VCaP (cell line): ENCODE data around the gene RABGGTA.

Experiments used
- H3K27ac ChIP-seq: fragments of 450-650 bp; 2 replicates; pipeline ENCODE4 v1.5.1; 2017
- TF ChIP-seq, protein P1 (sequence below): fragments of 450-650 bp; conservative IDR thresholded peaks from 2 replicates; pipeline ENCODE4 v1.5.1; 2017; ENCODE audit warnings: mild to moderate bottlenecking, moderate library complexity

The RABGGTA gene

DNA sequence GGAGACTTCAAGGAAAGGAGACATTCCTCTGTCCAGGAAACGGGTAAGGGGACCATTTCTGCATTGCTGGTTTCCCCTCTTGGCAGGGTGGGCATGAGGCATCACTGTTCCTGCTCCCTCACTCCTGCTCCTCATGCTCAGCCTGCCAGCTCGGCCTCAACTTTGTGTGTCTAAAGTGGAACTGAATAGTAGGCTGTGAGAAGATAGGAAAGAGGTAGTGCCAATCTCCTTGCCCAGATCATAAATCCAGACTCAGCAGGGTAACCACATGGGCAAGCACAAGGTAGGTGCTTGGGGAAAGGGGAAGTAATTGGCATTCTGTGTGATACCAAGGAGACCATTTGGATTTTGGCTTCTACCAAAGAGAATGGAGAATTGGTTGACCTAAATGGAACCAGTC, 42.5 kb upstream of the RABGGTA start:
- H3K27ac ChIP-seq: no peak overlapping the region
- TF ChIP-seq, protein P1, sequence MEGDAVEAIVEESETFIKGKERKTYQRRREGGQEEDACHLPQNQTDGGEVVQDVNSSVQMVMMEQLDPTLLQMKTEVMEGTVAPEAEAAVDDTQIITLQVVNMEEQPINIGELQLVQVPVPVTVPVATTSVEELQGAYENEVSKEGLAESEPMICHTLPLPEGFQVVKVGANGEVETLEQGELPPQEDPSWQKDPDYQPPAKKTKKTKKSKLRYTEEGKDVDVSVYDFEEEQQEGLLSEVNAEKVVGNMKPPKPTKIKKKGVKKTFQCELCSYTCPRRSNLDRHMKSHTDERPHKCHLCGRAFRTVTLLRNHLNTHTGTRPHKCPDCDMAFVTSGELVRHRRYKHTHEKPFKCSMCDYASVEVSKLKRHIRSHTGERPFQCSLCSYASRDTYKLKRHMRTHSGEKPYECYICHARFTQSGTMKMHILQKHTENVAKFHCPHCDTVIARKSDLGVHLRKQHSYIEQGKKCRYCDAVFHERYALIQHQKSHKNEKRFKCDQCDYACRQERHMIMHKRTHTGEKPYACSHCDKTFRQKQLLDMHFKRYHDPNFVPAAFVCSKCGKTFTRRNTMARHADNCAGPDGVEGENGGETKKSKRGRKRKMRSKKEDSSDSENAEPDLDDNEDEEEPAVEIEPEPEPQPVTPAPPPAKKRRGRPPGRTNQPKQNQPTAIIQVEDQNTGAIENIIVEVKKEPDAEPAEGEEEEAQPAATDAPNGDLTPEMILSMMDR: no peak

DNA sequence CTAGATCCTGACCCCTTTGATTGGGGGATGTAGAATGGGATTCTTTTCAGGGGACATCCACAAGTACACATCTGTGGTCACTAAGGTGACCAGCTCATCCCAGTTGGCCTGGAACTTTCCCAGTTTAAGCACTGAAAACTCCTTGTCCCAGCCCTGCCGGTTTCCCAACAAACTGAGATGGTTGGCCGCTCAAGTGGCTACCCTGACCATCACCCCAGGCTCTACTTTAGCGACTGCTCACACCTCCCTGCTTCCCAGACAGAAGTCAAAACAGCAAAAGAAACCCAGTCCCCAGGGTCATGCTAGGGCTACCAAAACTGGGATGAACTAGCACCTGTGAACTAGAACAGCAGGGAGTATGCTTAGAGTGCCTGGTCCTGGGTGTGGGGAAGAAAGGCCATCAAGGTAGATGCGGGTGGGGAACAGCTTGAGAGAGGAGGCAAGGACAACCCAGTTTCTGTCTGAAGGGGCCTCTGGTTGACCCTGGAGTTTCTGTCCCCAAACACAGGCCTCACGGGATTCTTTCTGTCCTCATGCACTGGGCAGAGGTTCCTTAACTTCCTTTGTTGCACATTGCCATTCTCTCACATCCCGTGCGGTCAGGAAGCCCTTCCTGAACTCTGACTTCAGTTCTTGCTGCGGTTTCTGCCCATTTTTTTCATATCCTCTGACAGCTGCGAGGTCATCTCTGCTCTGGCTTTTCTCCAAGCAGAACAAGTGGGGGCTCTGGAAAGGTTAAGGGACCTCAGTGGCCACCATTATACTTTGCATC, 41.5 kb upstream of the RABGGTA start:
- H3K27ac ChIP-seq: no peak overlapping the region
- TF ChIP-seq, protein P1: no peak

DNA sequence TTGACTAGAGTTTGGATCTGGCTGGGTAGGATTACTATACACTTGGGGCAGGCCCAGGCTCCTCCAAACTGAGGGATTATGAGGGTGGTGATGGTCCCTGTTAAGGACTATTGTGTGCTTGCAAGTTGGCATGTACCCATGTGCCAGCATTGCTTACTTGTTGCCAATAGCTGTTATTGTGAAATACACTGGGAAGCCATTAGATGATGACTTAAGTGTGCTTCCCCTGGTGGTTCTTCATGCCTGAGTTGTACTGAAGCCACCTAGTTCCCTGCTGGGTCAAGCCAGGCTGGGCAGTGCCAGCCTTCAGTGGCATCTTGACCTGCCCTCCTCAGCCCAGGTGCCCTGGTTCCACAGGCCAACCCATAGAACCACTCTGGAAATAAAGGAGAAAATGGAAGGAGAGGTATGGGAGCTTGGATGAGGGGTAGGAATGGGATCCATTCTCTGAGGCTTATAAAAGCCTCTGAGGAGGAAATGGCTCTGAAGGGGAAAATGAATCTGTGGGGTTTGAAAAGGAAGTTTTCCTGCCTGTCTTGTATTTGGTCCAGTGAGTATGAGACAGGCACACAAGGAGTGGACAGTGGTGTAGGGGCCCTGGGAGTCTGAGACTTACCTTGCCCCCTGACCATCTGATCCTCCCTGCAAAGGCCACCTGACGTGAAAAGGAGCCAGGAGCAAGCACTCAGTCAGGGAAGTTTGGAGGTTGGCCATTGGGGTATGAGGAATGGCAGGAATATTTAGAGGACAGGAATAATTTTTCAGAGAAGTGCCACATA, 40.6 kb upstream of the RABGGTA start:
- TF ChIP-seq, protein P1: no peak
- H3K27ac ChIP-seq: no peak overlapping the region

DNA sequence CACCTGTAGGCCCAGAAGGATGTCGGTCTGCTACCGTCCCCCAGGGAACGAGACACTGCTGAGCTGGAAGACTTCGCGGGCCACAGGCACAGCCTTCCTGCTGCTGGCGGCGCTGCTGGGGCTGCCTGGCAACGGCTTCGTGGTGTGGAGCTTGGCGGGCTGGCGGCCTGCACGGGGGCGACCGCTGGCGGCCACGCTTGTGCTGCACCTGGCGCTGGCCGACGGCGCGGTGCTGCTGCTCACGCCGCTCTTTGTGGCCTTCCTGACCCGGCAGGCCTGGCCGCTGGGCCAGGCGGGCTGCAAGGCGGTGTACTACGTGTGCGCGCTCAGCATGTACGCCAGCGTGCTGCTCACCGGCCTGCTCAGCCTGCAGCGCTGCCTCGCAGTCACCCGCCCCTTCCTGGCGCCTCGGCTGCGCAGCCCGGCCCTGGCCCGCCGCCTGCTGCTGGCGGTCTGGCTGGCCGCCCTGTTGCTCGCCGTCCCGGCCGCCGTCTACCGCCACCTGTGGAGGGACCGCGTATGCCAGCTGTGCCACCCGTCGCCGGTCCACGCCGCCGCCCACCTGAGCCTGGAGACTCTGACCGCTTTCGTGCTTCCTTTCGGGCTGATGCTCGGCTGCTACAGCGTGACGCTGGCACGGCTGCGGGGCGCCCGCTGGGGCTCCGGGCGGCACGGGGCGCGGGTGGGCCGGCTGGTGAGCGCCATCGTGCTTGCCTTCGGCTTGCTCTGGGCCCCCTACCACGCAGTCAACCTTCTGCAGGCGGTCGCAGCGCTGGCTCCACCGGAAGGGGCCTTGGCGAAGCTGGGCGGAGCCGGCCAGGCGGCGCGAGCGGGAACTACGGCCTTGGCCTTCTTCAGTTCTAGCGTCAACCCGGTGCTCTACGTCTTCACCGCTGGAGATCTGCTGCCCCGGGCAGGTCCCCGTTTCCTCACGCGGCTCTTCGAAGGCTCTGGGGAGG, 39.5 kb upstream of the RABGGTA start, which contains the start of gene LTB4R:
TSS of gene LTB4R (plus strand) at position 857 of the 959 bp plus-strand sequence. CDS start 4,150 bp downstream, outside the sequence.
- H3K27ac ChIP-seq: no peak within 1 kb of the TSS
- TF ChIP-seq, protein P1: no peak

DNA sequence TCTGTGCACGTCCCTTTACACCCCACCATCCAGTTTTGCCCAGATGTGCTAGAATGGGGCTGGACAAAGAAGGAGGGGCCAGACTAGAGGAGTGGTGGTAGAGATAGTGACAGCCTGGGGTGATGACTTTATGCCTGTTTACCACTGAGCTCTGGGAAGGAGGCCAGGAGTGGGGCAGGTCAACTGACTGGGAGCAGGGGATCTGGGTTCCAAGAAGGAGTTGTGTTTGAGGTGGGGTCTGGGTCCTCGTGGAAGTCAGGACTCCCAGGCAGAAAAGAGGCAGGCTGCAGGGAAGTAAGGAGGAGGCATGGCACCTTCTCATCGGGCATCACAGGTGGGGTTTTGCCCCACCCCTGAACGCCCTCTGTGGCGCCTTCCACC, 38.9 kb upstream of the RABGGTA start:
- TF ChIP-seq, protein P1: no peak
- H3K27ac ChIP-seq: no peak overlapping the region

DNA sequence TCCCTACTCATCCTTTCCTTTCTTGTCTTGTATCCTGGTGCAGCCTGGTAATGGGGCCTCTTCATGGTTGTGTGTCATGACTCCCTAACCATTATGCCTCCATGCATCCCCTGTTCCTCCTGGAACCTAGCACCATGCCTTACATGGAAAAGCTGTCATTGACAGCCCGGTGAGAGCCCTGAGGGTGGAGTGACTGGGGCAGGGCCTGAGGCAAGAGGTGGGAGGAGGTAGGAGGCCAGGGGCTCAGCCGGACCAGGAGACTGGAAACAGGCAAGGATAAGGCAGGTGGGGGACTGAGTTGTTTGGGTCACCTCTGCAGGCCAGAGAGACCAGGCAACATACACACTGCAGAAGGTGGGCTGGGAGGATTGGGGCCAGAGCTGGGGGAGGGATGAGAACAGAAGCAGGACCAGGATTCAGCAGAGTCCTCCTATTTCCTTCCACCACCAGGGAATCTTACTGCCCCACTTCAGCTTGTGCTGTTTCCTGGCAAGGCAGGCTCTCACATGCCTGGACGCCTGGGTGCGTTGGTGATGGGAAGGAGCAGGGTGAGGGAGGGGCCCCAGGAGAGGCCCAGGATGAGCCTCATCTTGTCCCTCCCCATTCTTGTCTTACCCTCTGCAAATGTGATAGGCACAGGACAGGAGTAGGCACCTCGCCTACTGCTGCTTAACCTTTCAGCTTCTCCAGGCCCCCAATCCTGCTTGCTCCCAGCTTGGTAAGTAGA, 38.3 kb upstream of the RABGGTA start, which contains the start of gene LTB4R2:
TSS of gene LTB4R2 (plus strand) at position 603 of the 727 bp plus-strand sequence. CDS start 525 bp downstream, outside the sequence.
- TF ChIP-seq, protein P1: no peak
- no peak within 1 kb of the TSS for H3K27ac ChIP-seq
